Stimulated activated naive CD8-positive, alpha-beta T cell treated with anti-CD3 and anti-CD28 coated beads, Interleukin-15, Interleukin-2, amounts not matched to agents 100 U/mL and 50 U/mL, for 24 hours (primary cell): Measurements from ENCODE around the gene CEACAM6.

ENCODE experiments used
- ATAC-seq: fragments of 150-1000 bp; cut with Tn5 transposase; one replicate; pipeline ENCODE4 v1.10.0; 2021
- DNase-seq: peaks from one replicate; pipeline ENCODE4 v3.0.0; 2021

CEACAM6 gene

GRCh38 chr19:41796362-41796761 is 41.0 kb downstream of the CEACAM6 start, which contains the start of gene CEACAM3:
TSS of gene CEACAM3 (plus strand) at chr19:41796587. CDS start at chr19:41796678, 91 bp downstream.
- DNase-seq, result no peak
- no peak for ATAC-seq

GRCh38 chr19:41796901-41797300 is 41.6 kb downstream of the CEACAM6 start:
- DNase-seq, result no peak
- ATAC-seq, result no peak

GRCh38 chr19:41799444-41800000 is 44.2 kb downstream of the CEACAM6 start:
- DNase-seq (no peak), ATAC-seq (no peak)

GRCh38 chr19:41801031-41801430 is 45.7 kb downstream of the CEACAM6 start:
- DNase-seq (no peak), ATAC-seq (no peak)

- no peak for DNase-seq
- peak; percentile 72 for ATAC-seq
Measured at GRCh38 chr19:41801792-41802211, 46.5 kb downstream of the CEACAM6 start.

- ATAC-seq (no peak), DNase-seq (no peak)
Measured at GRCh38 chr19:41802770-41803169, 47.4 kb downstream of the CEACAM6 start.

- DNase-seq, result no peak
- no peak for ATAC-seq
Measured at GRCh38 chr19:41804336-41804735, 49.0 kb downstream of the CEACAM6 start.

GRCh38 chr19:41807176-41807575 is 51.8 kb downstream of the CEACAM6 start:
- ATAC-seq, result no peak
- DNase-seq, result no peak

GRCh38 chr19:41808663-41809566 is 53.6 kb downstream of the CEACAM6 start:
- ATAC-seq (no peak), DNase-seq (no peak)

GRCh38 chr19:41810301-41810700 is 55.0 kb downstream of the CEACAM6 start:
- DNase-seq (no peak), ATAC-seq (no peak)

- DNase-seq (no peak), ATAC-seq (peak; percentile 24)
Measured at GRCh38 chr19:41811036-41811435, 55.7 kb downstream of the CEACAM6 start.

- ATAC-seq (no peak), DNase-seq (no peak)
Measured at GRCh38 chr19:41811981-41812380, 56.7 kb downstream of the CEACAM6 start.

- ATAC-seq (no peak), DNase-seq (no peak)
Measured at GRCh38 chr19:41813911-41814310, 58.6 kb downstream of the CEACAM6 start.

- DNase-seq, result no peak
- ATAC-seq, result no peak
Measured at GRCh38 chr19:41815301-41815700, 60.0 kb downstream of the CEACAM6 start.

GRCh38 chr19:41816761-41817160 is 61.4 kb downstream of the CEACAM6 start:
- DNase-seq, result no peak
- no peak for ATAC-seq

- ATAC-seq (peak; percentile 66), DNase-seq (peak; percentile 42)
Measured at GRCh38 chr19:41821003-41821735, 65.8 kb downstream of the CEACAM6 start.
